HG03060 (cell line): ENCODE data around the gene CAMK2B.

Source experiments
- ATAC-seq: cut with Tn5 transposase; IDR thresholded peaks from one replicate; pipeline ENCODE4 v1.9.1; 2021; ENCODE audit warnings: low read depth, moderate number of reproducible peaks; ENCODE audit not compliant: unreplicated experiment

CAMK2B gene

GRCh38 chr7:44259547-44260457 is 65.6 kb downstream of the CAMK2B start:
- ATAC-seq, result no peak

GRCh38 chr7:44258865-44259546 is 66.4 kb downstream of the CAMK2B start:
- no peak for ATAC-seq

- no peak for ATAC-seq
These were observed 67.0 kb downstream of the CAMK2B start for GRCh38 chr7:44258423-44258760.

- peak; percentile 83 for ATAC-seq
These were observed 67.6 kb downstream of the CAMK2B start for GRCh38 chr7:44257618-44258422.

GRCh38 chr7:44257213-44257612 is 68.2 kb downstream of the CAMK2B start:
- ATAC-seq, result no peak

GRCh38 chr7:44256459-44256858 is 68.9 kb downstream of the CAMK2B start:
- no peak for ATAC-seq

- no peak for ATAC-seq
These were observed 73.5 kb downstream of the CAMK2B start for GRCh38 chr7:44251881-44252280.

GRCh38 chr7:44251269-44251668 is 74.1 kb downstream of the CAMK2B start:
- ATAC-seq, result no peak

- ATAC-seq, result no peak
These were observed 75.7 kb downstream of the CAMK2B start for GRCh38 chr7:44249639-44250234.

- ATAC-seq, result no peak
These were observed 77.3 kb downstream of the CAMK2B start for GRCh38 chr7:44247868-44248651.

GRCh38 chr7:44246396-44247113 is 78.8 kb downstream of the CAMK2B start:
- no peak for ATAC-seq

- ATAC-seq, result no peak
These were observed 81.1 kb downstream of the CAMK2B start for GRCh38 chr7:44244282-44244681.

- no peak for ATAC-seq
These were observed 83.3 kb downstream of the CAMK2B start for GRCh38 chr7:44242091-44242490.

- ATAC-seq, result no peak
These were observed 84.3 kb downstream of the CAMK2B start for GRCh38 chr7:44240983-44241510.

- no peak for ATAC-seq
These were observed 85.0 kb downstream of the CAMK2B start for GRCh38 chr7:44240376-44240775.

GRCh38 chr7:44239361-44239760 is 86.0 kb downstream of the CAMK2B start:
- ATAC-seq, result no peak

- no peak for ATAC-seq
These were observed 87.2 kb downstream of the CAMK2B start for GRCh38 chr7:44238116-44238695.

GRCh38 chr7:44237696-44238095 is 87.7 kb downstream of the CAMK2B start:
- no peak for ATAC-seq

GRCh38 chr7:44236333-44236728 is 89.1 kb downstream of the CAMK2B start:
- ATAC-seq, result no peak
